Lung (tissue), 12 donors: ENCODE results near the gene PCBP4. TPM values are rescaled to one million over a fixed set of nuclear protein-coding genes. Genes with fewer than 3 reads are reported as not detected.

Source experiments
- ATAC-seq: fragments of 200-7000 bp; cut with Tn5 transposase; one replicate; pipeline ENCODE4 v1.9.1; 2020; ENCODE audit warnings: moderate number of reproducible peaks; ENCODE audit not compliant: insufficient read depth, low FRiP score
- DNase-seq, 3 donors: peaks; one replicate each; pipeline ENCODE4 v3.0.0-alpha.2; 2013 to 2017
- H3K27ac ChIP-seq, 2 donors: one replicate each; pipeline ENCODE4 v1.5.1; 2013; ENCODE audit warnings: mild to moderate bottlenecking in 2 of 2, moderate library complexity in 2 of 2, control low read depth in 1 of 2, inconsistent platforms in 1 of 2, low read depth in 1 of 2, low read length in 1 of 2
- H3K27me3 ChIP-seq, 3 donors: one replicate each; pipeline ENCODE4 v1.5.1; 2013; ENCODE audit warnings: low read length in 2 of 3; ENCODE audit not compliant: control insufficient read depth in 3 of 3, insufficient read depth in 3 of 3
- H3K36me3 ChIP-seq, 4 donors: one replicate each; pipeline ENCODE4 v1.5.1; 2013; ENCODE audit warnings: low read length in 4 of 4, mild to moderate bottlenecking in 1 of 4, moderate library complexity in 1 of 4; ENCODE audit not compliant: control insufficient read depth in 4 of 4, insufficient read depth in 4 of 4
- H3K4me1 ChIP-seq, 5 donors: one replicate each; pipeline ENCODE4 v1.5.1; 2013; ENCODE audit warnings: low read length in 5 of 5, mild to moderate bottlenecking in 2 of 5, moderate library complexity in 1 of 5; ENCODE audit not compliant: control insufficient read depth in 5 of 5, insufficient read depth in 5 of 5
- H3K4me3 ChIP-seq: one replicate; pipeline ENCODE4 v1.5.1; 2013; ENCODE audit warnings: mild to moderate bottlenecking, control low read depth, moderate library complexity
- H3K9ac ChIP-seq, 2 donors: one replicate each; pipeline ENCODE4 v1.5.1; 2013; ENCODE audit warnings: low read length in 2 of 2, control low read depth in 1 of 2; ENCODE audit not compliant: insufficient read depth in 1 of 2
- H3K9me3 ChIP-seq, 4 donors: one replicate each; pipeline ENCODE4 v1.5.1; 2013; ENCODE audit warnings: low read length in 3 of 4, mild to moderate bottlenecking in 1 of 4, moderate library complexity in 1 of 4; ENCODE audit not compliant: control insufficient read depth in 4 of 4, insufficient read depth in 3 of 4
- WGBS, 2 donors: extraction: QIAGEN DNeasy Blood & Tissue Kit; methylation state at CpG; one replicate each; pipeline ENCODE4 v1.1.7; 2013; 5-methylcytosine and 5-hydroxymethylcytosine counted together
- polyA plus RNA-seq, 2 donors: library from polyadenylated mRNA; stranded (reverse); fragments of 200-250 nt; gene quantifications; one replicate each; pipeline ENCODE4 v1.2.1, GENCODE V29; 2013
- total RNA-seq, 2 donors: library from RNA; depleted of rRNA in 1 of 2; stranded (reverse); fragments of >200 nt in 1 of 2; gene quantifications; one replicate each; pipeline ENCODE4 v1.2.1, GENCODE V29; 2014 to 2021
- TF ChIP-seq, protein P1 (sequence below): IDR thresholded peaks from 2 replicates; pipeline ENCODE4 v1.5.1; 2012; ENCODE audit warnings: mild to moderate bottlenecking; ENCODE audit errors: control extremely low read depth, extremely low read depth
- donor health status: control.
- donor health status: control.
- donor health status: Bipolar disorder and iron deficiency.
- donor health status: healthy.
- donor health status: DM: yes; HTN: yes; CAD: no.

PCBP4 gene
- total and polyA plus RNA-seq, 4 donors: 17.4 to 44.3 (median 28.6) TPM

GRCh38 chr3:52007291-52007690, 40.0 kb upstream of the PCBP4 start:
- Histone ChIP-seq H3K27ac (no peak overlapping the region), H3K27me3 (no peaks in the 10 kb centered on the region), H3K9me3 (no peaks in the 10 kb centered on the region), H3K4me3 (no peak overlapping the region), H3K36me3 (no peaks in the 10 kb centered on the region), H3K4me1 (peaks cover 0 to 22% (median 15%) of the 10 kb centered on the region in 5 donors), H3K9ac (no peak overlapping the region)
- 44 to 70% methylated on average over 4 of the region's 4 CpGs for WGBS, 2 donors
- TF ChIP-seq, protein P1, sequence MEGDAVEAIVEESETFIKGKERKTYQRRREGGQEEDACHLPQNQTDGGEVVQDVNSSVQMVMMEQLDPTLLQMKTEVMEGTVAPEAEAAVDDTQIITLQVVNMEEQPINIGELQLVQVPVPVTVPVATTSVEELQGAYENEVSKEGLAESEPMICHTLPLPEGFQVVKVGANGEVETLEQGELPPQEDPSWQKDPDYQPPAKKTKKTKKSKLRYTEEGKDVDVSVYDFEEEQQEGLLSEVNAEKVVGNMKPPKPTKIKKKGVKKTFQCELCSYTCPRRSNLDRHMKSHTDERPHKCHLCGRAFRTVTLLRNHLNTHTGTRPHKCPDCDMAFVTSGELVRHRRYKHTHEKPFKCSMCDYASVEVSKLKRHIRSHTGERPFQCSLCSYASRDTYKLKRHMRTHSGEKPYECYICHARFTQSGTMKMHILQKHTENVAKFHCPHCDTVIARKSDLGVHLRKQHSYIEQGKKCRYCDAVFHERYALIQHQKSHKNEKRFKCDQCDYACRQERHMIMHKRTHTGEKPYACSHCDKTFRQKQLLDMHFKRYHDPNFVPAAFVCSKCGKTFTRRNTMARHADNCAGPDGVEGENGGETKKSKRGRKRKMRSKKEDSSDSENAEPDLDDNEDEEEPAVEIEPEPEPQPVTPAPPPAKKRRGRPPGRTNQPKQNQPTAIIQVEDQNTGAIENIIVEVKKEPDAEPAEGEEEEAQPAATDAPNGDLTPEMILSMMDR: no peak
- no peak for ATAC-seq
- no peak for DNase-seq

DNA sequence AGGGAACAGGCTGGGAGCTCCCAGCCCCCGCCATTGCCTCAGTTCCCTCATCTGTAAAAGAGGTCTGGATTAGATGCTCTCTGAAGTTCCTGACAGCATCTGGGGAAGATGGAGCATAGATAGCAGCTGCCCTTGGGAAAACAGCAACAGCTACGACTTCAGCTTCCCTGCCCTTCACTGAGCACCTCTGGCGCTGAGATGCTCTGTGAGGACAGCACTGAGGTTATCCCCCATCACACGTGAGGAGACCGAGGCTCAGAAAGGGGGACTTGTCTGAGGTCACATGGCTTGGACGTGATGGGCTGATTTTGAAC, 39.5 kb upstream of the PCBP4 start:
- TF ChIP-seq, protein P1: no peak
- no peak overlapping the region for H3K4me3 ChIP-seq
- no peaks in the 10 kb centered on the region for H3K9me3 ChIP-seq
- no peak overlapping the region for H3K9ac ChIP-seq
- DNase-seq (no peak), ATAC-seq (no peak)
- WGBS, 2 donors: 88 to 96% methylated on average over 6 of the region's 6 CpGs
- H3K27ac ChIP-seq: no peak overlapping the region
- no peaks in the 10 kb centered on the region for H3K36me3 ChIP-seq
- no peaks in the 10 kb centered on the region for H3K27me3 ChIP-seq
- H3K4me1 ChIP-seq: peaks cover 0 to 21% (median 15%) of the 10 kb centered on the region in 5 donors

GRCh38 chr3:52006017-52006819, 39.0 kb upstream of the PCBP4 start:
- H3K9ac ChIP-seq: no peak overlapping the region
- no peaks in the 10 kb centered on the region for H3K9me3 ChIP-seq
- peaks cover 0 to 21% (median 15%) of the 10 kb centered on the region in 5 donors for H3K4me1 ChIP-seq
- H3K36me3 ChIP-seq: no peaks in the 10 kb centered on the region
- TF ChIP-seq, protein P1: no peak
- no peak for ATAC-seq
- WGBS, 2 donors: 50 to 62% methylated on average over 8 of the region's 8 CpGs
- no peak overlapping the region for H3K4me3 ChIP-seq
- no peak for DNase-seq
- H3K27me3 ChIP-seq: no peaks in the 10 kb centered on the region
- peak overlapping the region in 1 of 2 donors; percentile 55 for H3K27ac ChIP-seq
